GM20000 (cell line): ENCODE data around the gene ELOVL6.

Experiments used
- DNase-seq: peaks from one replicate; pipeline ENCODE4 v3.0.0; 2012; ENCODE audit warnings: low spot score
- CTCF ChIP-seq: IDR thresholded peaks from 2 replicates; pipeline ENCODE4 v1.5.1; 2012; ENCODE audit warnings: mild to moderate bottlenecking, control low read depth; ENCODE audit errors: extremely low read depth, missing control alignments

ELOVL6 gene

GRCh38 chr4:110075083-110075738 is 123.2 kb downstream of the ELOVL6 start:
- TF ChIP-seq CTCF: no peak
- no peak for DNase-seq

- no peak for TF ChIP-seq CTCF
- no peak for DNase-seq
Measured at GRCh38 chr4:110074570-110074969, 123.8 kb downstream of the ELOVL6 start.

DNA sequence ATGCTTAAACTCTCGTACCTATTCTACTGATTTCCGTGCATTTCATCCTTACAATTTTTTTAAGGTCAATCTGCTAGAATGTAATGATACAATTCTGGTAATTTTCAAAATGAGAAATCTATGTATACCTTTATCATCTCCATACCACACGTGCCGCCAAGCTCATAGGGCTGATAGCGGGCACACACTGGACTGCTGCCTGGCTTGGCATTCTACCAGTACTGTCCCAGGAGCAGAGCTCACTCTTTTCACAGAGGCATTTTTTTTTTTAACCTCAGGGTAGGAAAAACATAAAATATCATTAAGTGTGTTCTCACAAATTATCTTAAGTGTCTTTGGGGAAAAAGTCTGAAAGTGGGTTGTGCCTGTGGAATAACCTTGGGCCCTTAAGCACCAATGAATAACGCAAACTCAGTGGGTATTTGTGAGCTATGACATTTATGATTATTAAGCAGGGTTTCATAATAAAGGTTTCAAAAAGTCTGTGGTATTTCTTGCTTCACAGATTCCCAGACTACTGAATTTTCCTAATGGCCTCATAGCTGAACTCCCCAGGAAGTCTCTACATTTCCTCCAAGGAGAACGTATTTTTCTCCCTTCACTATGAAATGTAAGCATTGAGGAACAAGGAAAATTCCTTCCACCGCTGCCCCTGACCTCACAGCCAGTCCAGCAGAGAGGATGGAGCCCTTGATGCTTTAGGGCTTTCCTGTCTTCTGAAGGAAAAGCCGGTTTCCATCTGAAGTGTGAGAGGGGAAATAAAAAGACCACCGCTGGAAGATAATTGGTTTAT is 125.2 kb downstream of the ELOVL6 start:
- no peak for DNase-seq
- TF ChIP-seq CTCF: no peak

GRCh38 chr4:110071466-110071865 is 126.9 kb downstream of the ELOVL6 start:
- no peak for TF ChIP-seq CTCF
- no peak for DNase-seq

DNA sequence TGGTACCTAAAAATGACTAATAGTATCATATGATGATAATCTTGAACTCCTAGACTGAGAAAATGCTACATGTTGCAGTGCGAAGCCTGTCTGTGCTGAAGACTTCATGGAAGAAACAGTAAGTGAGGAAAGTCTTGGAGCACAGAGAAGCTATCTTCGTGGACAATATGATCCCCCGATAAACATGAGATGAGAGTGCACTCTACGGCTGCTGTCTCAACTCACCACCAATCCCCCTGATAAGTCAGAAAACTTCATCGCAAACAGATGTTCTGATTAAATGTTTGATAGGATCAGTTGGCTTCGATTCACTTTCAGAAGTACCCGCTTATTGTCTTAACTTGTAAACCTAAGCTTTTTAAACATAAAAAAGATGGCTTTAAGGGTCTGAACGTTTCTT is 130.2 kb downstream of the ELOVL6 start:
- DNase-seq: no peak
- TF ChIP-seq CTCF: no peak

GRCh38 chr4:110064934-110065333 is 133.5 kb downstream of the ELOVL6 start:
- no peak for TF ChIP-seq CTCF
- no peak for DNase-seq

DNA sequence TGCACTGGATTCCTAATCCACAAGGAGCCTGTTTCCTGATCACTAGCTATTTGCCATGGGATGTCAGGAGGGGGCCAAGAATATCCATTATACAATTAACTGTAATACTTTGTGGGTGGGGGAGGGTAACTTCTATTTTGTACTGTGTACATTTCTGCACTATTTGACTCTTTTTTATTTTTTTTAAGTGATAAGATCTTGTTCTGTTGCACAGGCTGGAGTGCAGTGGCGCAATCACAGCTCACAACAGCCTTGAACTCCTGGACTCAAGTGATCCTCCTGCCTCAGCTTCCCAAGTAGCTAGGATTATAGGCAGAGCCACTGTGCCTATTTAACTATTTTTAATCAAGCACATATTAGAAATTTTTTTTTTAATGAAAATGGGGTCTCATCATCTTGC is 134.1 kb downstream of the ELOVL6 start:
- no peak for TF ChIP-seq CTCF
- no peak for DNase-seq
